Measurements from ENCODE around the gene SREBF1. TPM values are rescaled to one million over a fixed set of nuclear protein-coding genes. Genes with fewer than 3 reads are reported as not detected.

SREBF1 gene
- total RNA-seq, 2 donors from 2014 or later: 192 to 209 TPM

GRCh38 chr17:17832032-17832363 is 4.8 kb downstream of the SREBF1 start:
- Mint-ChIP-seq H3K27me3 (ENCODE audit: low read depth) (no peaks in the 10 kb centered on the region), H3K36me3 (ENCODE audit: insufficient read depth in 2 of 2) (peaks cover 7 to 19% of the 10 kb centered on the region in 2 donors), H3K27ac (no peak overlapping the region), H3K4me1 (ENCODE audit: low read depth) (peaks cover 73% of the 10 kb centered on the region), H3K9me3 (no peaks in the 10 kb centered on the region), H3K4me3 (peak overlapping the region; percentile 7 to 20)
- DNase-seq (no peak), ATAC-seq (replicated peaks in 1 of 2) (no peak)

GRCh38 chr17:17831208-17832031 is 5.4 kb downstream of the SREBF1 start:
- Mint-ChIP-seq H3K9me3 (no peaks in the 10 kb centered on the region), H3K27ac (no peak overlapping the region), H3K36me3 (ENCODE audit: insufficient read depth in 2 of 2) (peaks cover 7 to 19% of the 10 kb centered on the region in 2 donors), H3K4me3 (peak overlapping the region in 1 of 2 donors; percentile 17), H3K4me1 (ENCODE audit: low read depth) (peaks cover 77% of the 10 kb centered on the region), H3K27me3 (ENCODE audit: low read depth) (no peaks in the 10 kb centered on the region)
- ATAC-seq (replicated peaks in 1 of 2) (no peak), DNase-seq (no peak)

- DNase-seq (no peak), ATAC-seq (replicated peaks in 1 of 2) (no peak)
- Mint-ChIP-seq H3K4me1 (ENCODE audit: low read depth) (peaks cover 80% of the 10 kb centered on the region), H3K9me3 (no peaks in the 10 kb centered on the region), H3K27ac (no peak overlapping the region), H3K36me3 (ENCODE audit: insufficient read depth in 2 of 2) (peaks cover 4 to 23% of the 10 kb centered on the region in 2 donors), H3K4me3 (peak overlapping the region in 1 of 2 donors; percentile 17), H3K27me3 (ENCODE audit: low read depth) (no peaks in the 10 kb centered on the region)
Observed at GRCh38 chr17:17830740-17831207, 6.0 kb downstream of the SREBF1 start.

- Mint-ChIP-seq H3K27me3 (ENCODE audit: low read depth) (no peaks in the 10 kb centered on the region), H3K36me3 (ENCODE audit: insufficient read depth in 2 of 2) (peaks cover 4 to 24% of the 10 kb centered on the region in 2 donors), H3K4me1 (ENCODE audit: low read depth) (peaks cover 80% of the 10 kb centered on the region), H3K9me3 (no peaks in the 10 kb centered on the region), H3K27ac (peak overlapping the region; percentile 42), H3K4me3 (no peak overlapping the region)
- ATAC-seq (replicated peaks in 1 of 2) (no peak), DNase-seq (no peak)
Observed at GRCh38 chr17:17830269-17830567, 6.6 kb downstream of the SREBF1 start.

GRCh38 chr17:17827826-17828621 is 8.8 kb downstream of the SREBF1 start:
- peak overlapping the region; percentile 9 for H3K27ac Mint-ChIP-seq
- H3K27me3 Mint-ChIP-seq (ENCODE audit: low read depth): no peaks in the 10 kb centered on the region
- H3K4me3 Mint-ChIP-seq: peak overlapping the region; percentile 14 to 21
- peaks cover 2 to 14% of the 10 kb centered on the region in 2 donors for H3K36me3 Mint-ChIP-seq (ENCODE audit: insufficient read depth in 2 of 2)
- peaks cover 79% of the 10 kb centered on the region for H3K4me1 Mint-ChIP-seq (ENCODE audit: low read depth)
- DNase-seq: no peak
- ATAC-seq (replicated peaks in 1 of 2): no peak
- H3K9me3 Mint-ChIP-seq: no peaks in the 10 kb centered on the region

- Mint-ChIP-seq H3K27ac (peak overlapping the region; percentile 75), H3K27me3 (ENCODE audit: low read depth) (no peaks in the 10 kb centered on the region), H3K9me3 (no peaks in the 10 kb centered on the region), H3K4me3 (peak overlapping the region; percentile 57 to 83), H3K4me1 (ENCODE audit: low read depth) (peaks cover 81% of the 10 kb centered on the region), H3K36me3 (ENCODE audit: insufficient read depth in 2 of 2) (peaks cover 2 to 8% of the 10 kb centered on the region in 2 donors)
- DNase-seq (no peak), ATAC-seq (replicated peaks in 1 of 2) (no peak)
Observed at GRCh38 chr17:17826942-17827785, 9.6 kb downstream of the SREBF1 start.

- peak overlapping the region; percentile 57 to 83 for H3K4me3 Mint-ChIP-seq
- H3K9me3 Mint-ChIP-seq: no peaks in the 10 kb centered on the region
- DNase-seq (no peak), ATAC-seq (replicated peaks in 1 of 2) (no peak)
- no peaks in the 10 kb centered on the region for H3K27me3 Mint-ChIP-seq (ENCODE audit: low read depth)
- H3K4me1 Mint-ChIP-seq (ENCODE audit: low read depth): peaks cover 81% of the 10 kb centered on the region
- peaks cover 1 to 6% of the 10 kb centered on the region in 2 donors for H3K36me3 Mint-ChIP-seq (ENCODE audit: insufficient read depth in 2 of 2)
- H3K27ac Mint-ChIP-seq: peak overlapping the region; percentile 75
Observed at GRCh38 chr17:17826342-17826713, 10.5 kb downstream of the SREBF1 start.

GRCh38 chr17:17824783-17825614 is 11.8 kb downstream of the SREBF1 start:
- peak overlapping the region; percentile 74 to 82 for H3K4me3 Mint-ChIP-seq
- peaks cover 4 to 7% of the 10 kb centered on the region in 2 donors for H3K36me3 Mint-ChIP-seq (ENCODE audit: insufficient read depth in 2 of 2)
- peak in 1 of 2 donors; percentile 6 for ATAC-seq (replicated peaks in 1 of 2)
- peak in 1 of 2 donors; percentile 38 for DNase-seq
- H3K27me3 Mint-ChIP-seq (ENCODE audit: low read depth): no peaks in the 10 kb centered on the region
- H3K4me1 Mint-ChIP-seq (ENCODE audit: low read depth): peaks cover 87% of the 10 kb centered on the region
- peak overlapping the region; percentile 75 for H3K27ac Mint-ChIP-seq
- H3K9me3 Mint-ChIP-seq: no peaks in the 10 kb centered on the region

GRCh38 chr17:17824119-17824782 is 12.5 kb downstream of the SREBF1 start:
- peak; percentile 56 to 59 for DNase-seq
- H3K27ac Mint-ChIP-seq: peak overlapping the region; percentile 52

GRCh38 chr17:17823433-17824118 is 13.2 kb downstream of the SREBF1 start:
- Mint-ChIP-seq H3K36me3 (ENCODE audit: insufficient read depth in 2 of 2) (peaks cover 11 to 15% of the 10 kb centered on the region in 2 donors), H3K9me3 (no peaks in the 10 kb centered on the region), H3K27ac (peak overlapping the region; percentile 52), H3K4me1 (ENCODE audit: low read depth) (peaks cover 96% of the 10 kb centered on the region), H3K27me3 (ENCODE audit: low read depth) (no peaks in the 10 kb centered on the region), H3K4me3 (peak overlapping the region; percentile 82 to 84)
- peak; percentile 84 to 88 for DNase-seq
- peak; percentile 72 to 77 for ATAC-seq (replicated peaks in 1 of 2)

More at GRCh38 chr17:17824119-17824782, 12.5 kb downstream of the SREBF1 start:
- H3K9me3 Mint-ChIP-seq: no peaks in the 10 kb centered on the region
- peaks cover 91% of the 10 kb centered on the region for H3K4me1 Mint-ChIP-seq (ENCODE audit: low read depth)
- no peaks in the 10 kb centered on the region for H3K27me3 Mint-ChIP-seq (ENCODE audit: low read depth)
- H3K4me3 Mint-ChIP-seq: peak overlapping the region; percentile 74 to 82
- peaks cover 7 to 10% of the 10 kb centered on the region in 2 donors for H3K36me3 Mint-ChIP-seq (ENCODE audit: insufficient read depth in 2 of 2)
- ATAC-seq (replicated peaks in 1 of 2): peak; percentile 4 to 25

GRCh38 chr17:17822616-17823015 is 14.2 kb downstream of the SREBF1 start:
- DNase-seq: no peak
- ATAC-seq (replicated peaks in 1 of 2): no peak
- H3K4me3 Mint-ChIP-seq: peak overlapping the region; percentile 76 to 84
- peaks cover 89% of the 10 kb centered on the region for H3K4me1 Mint-ChIP-seq (ENCODE audit: low read depth)
- H3K36me3 Mint-ChIP-seq (ENCODE audit: insufficient read depth in 2 of 2): peaks cover 12 to 20% of the 10 kb centered on the region in 2 donors
- H3K27me3 Mint-ChIP-seq (ENCODE audit: low read depth): no peaks in the 10 kb centered on the region
- H3K9me3 Mint-ChIP-seq: no peaks in the 10 kb centered on the region
- peak overlapping the region; percentile 57 for H3K27ac Mint-ChIP-seq
